CD8-positive, alpha-beta memory T cell (primary cell): Measurements from ENCODE around the gene PPP6R3. TPM values are rescaled to one million over a fixed set of nuclear protein-coding genes. Genes with fewer than 3 reads are reported as not detected.

Experiments used
- CTCF ChIA-PET: fragments of 350-600 bp; sonication (Branson Sonifier 250); formaldehyde crosslinking; loops from one replicate; lab custom pipeline; 2021; ENCODE audit warnings: antibody characterized with exemption; lab: Charles Lee
- POLR2A ChIA-PET: fragments of 350-600 bp; sonication (Branson Sonifier 250); formaldehyde crosslinking; loops from one replicate; lab custom pipeline; 2021; ENCODE audit warnings: antibody characterized with exemption; lab: Charles Lee
- DNase-seq, 5 donors: peaks; one replicate each; pipeline versions ENCODE4 v3.0.0 to v3.0.0-alpha.2; 2020 to 2022; ENCODE audit warnings: mixed read lengths in 1 of 5
- H3K27ac ChIP-seq: one replicate; pipeline ENCODE4 v1.7.0; 2013; ENCODE audit warnings: low read depth, mild to moderate bottlenecking, low read length, moderate library complexity
- H3K27me3 ChIP-seq: 2 replicates; pipeline ENCODE4 v1.7.0; 2013; ENCODE audit warnings: low read length, mild to moderate bottlenecking; ENCODE audit not compliant: insufficient read depth, poor library complexity, severe bottlenecking
- H3K36me3 ChIP-seq: 2 replicates; pipeline ENCODE4 v1.7.0; 2013; ENCODE audit warnings: mild to moderate bottlenecking, low read length, moderate library complexity; ENCODE audit not compliant: insufficient read depth
- H3K4me1 ChIP-seq: 2 replicates; pipeline ENCODE4 v1.7.0; 2013; ENCODE audit warnings: mild to moderate bottlenecking, low read length, moderate library complexity; ENCODE audit not compliant: insufficient read depth
- H3K4me3 ChIP-seq: 2 replicates; pipeline ENCODE4 v1.7.0; 2013; ENCODE audit warnings: mild to moderate bottlenecking, low read length
- H3K9me3 ChIP-seq: 2 replicates; pipeline ENCODE4 v1.7.0; 2013; ENCODE audit warnings: mild to moderate bottlenecking, low read length
- H3K27ac Mint-ChIP-seq, 8 donors: one replicate each; pipeline ENCODE4 v1.8.0; 2020 to 2021; ENCODE audit warnings: mixed read lengths in 8 of 8, mild to moderate bottlenecking in 6 of 8, inconsistent platforms in 3 of 8, moderate library complexity in 3 of 8
- H3K27me3 Mint-ChIP-seq, 2 donors: one replicate each; pipeline ENCODE4 v1.8.0; 2020 to 2021; ENCODE audit warnings: mixed read lengths in 2 of 2, mild to moderate bottlenecking in 1 of 2, moderate library complexity in 1 of 2
- H3K36me3 Mint-ChIP-seq, 3 donors: one replicate each; pipeline ENCODE4 v1.8.0; 2020 to 2021; ENCODE audit warnings: mixed read lengths in 3 of 3, inconsistent platforms in 1 of 3, mild to moderate bottlenecking in 1 of 3
- H3K4me1 Mint-ChIP-seq, 3 donors: one replicate each; pipeline ENCODE4 v1.8.0; 2020 to 2021; ENCODE audit warnings: mixed read lengths in 3 of 3, inconsistent platforms in 1 of 3, mild to moderate bottlenecking in 1 of 3
- H3K4me3 Mint-ChIP-seq, 7 donors: one replicate each; pipeline ENCODE4 v1.8.0; 2020 to 2021; ENCODE audit warnings: mixed read lengths in 7 of 7, mild to moderate bottlenecking in 6 of 7, moderate library complexity in 4 of 7, inconsistent platforms in 2 of 7
- H3K9me3 Mint-ChIP-seq, 5 donors: one replicate each; pipeline ENCODE4 v1.8.0; 2020 to 2022; ENCODE audit warnings: mixed read lengths in 5 of 5, mild to moderate bottlenecking in 3 of 5, moderate library complexity in 2 of 5, inconsistent platforms in 1 of 5
- polyA plus RNA-seq: library from polyadenylated mRNA; unstranded; fragments of 300-500 nt; fragmentation: Illumina TruSeq; gene quantifications from one replicate; pipeline ENCODE4 v1.2.3, GENCODE V29; 2021
- total RNA-seq, 2 experiments: library from RNA; stranded (reverse); gene quantifications; one replicate each; pipeline ENCODE4 v1.2.3, GENCODE V29; 2021

Gene PPP6R3
- total and polyA plus RNA-seq, 3 experiments from 2014 or later, result 49.3 to 119 (median 118) TPM

GRCh38 chr11:68527585-68527984 lies 67.0 kb downstream of the PPP6R3 start:
- POLR2A ChIA-PET, result interaction anchor here (0.7 kb wide), 1 partner anchor 801 kb away, joined by 4 read pairs; no protein-coding TSS in a partner anchor
- Histone ChIP-seq H3K27me3 (no peaks in the 10 kb centered on the region), H3K36me3 (peaks cover 31% of the 10 kb centered on the region), H3K4me1 (peaks cover 47% of the 10 kb centered on the region), H3K9me3 (no peaks in the 10 kb centered on the region), H3K4me3 (no peak overlapping the region), H3K27ac (no peak overlapping the region)
- peaks cover 0 to 86% (median 17%) of the 10 kb centered on the region in 3 donors for H3K36me3 Mint-ChIP-seq
- peak overlapping the region in 5 of 7 donors; percentile 1 to 73 (median 15) for H3K4me3 Mint-ChIP-seq
- no peaks in the 10 kb centered on the region for H3K9me3 Mint-ChIP-seq
- no peaks in the 10 kb centered on the region for H3K27me3 Mint-ChIP-seq
- peak overlapping the region; percentile 47 to 94 (median 72) for H3K27ac Mint-ChIP-seq
- CTCF ChIA-PET, result no interaction called here
- peaks cover 72 to 96% (median 90%) of the 10 kb centered on the region in 3 donors for H3K4me1 Mint-ChIP-seq
- no peak for DNase-seq

- H3K27me3 Mint-ChIP-seq, result no peaks in the 10 kb centered on the region
- Histone ChIP-seq H3K9me3 (no peaks in the 10 kb centered on the region), H3K4me3 (no peak overlapping the region), H3K27me3 (no peaks in the 10 kb centered on the region), H3K4me1 (peaks cover 41% of the 10 kb centered on the region), H3K36me3 (peaks cover 24% of the 10 kb centered on the region), H3K27ac (no peak overlapping the region)
- H3K4me1 Mint-ChIP-seq, result peaks cover 75 to 93% (median 81%) of the 10 kb centered on the region in 3 donors
- H3K36me3 Mint-ChIP-seq, result peaks cover 0 to 84% (median 13%) of the 10 kb centered on the region in 3 donors
- H3K27ac Mint-ChIP-seq, result peak overlapping the region; percentile 61 to 94 (median 82)
- H3K4me3 Mint-ChIP-seq, result peak overlapping the region in 6 of 7 donors; percentile 20 to 73 (median 50)
- POLR2A ChIA-PET, result no interaction called here
- DNase-seq, result peak in 2 of 5 donors; percentile 10 to 23
- CTCF ChIA-PET, result no interaction called here
- H3K9me3 Mint-ChIP-seq, result no peaks in the 10 kb centered on the region
Observed at GRCh38 chr11:68528630-68529029, 68.1 kb downstream of the PPP6R3 start.

GRCh38 chr11:68531129-68531693 lies 70.7 kb downstream of the PPP6R3 start:
- peaks cover 75 to 93% (median 79%) of the 10 kb centered on the region in 3 donors for H3K4me1 Mint-ChIP-seq
- H3K27me3 Mint-ChIP-seq, result no peaks in the 10 kb centered on the region
- H3K36me3 ChIP-seq, result peaks cover 16% of the 10 kb centered on the region

GRCh38 chr11:68532727-68533369 lies 72.3 kb downstream of the PPP6R3 start:
- Histone ChIP-seq H3K27me3 (no peaks in the 10 kb centered on the region), H3K9me3 (no peaks in the 10 kb centered on the region), H3K27ac (no peak overlapping the region), H3K4me3 (no peak overlapping the region), H3K36me3 (peaks cover 4% of the 10 kb centered on the region), H3K4me1 (peaks cover 12% of the 10 kb centered on the region)
- DNase-seq, result no peak
- Mint-ChIP-seq H3K36me3 (peaks cover 3 to 75% (median 8%) of the 10 kb centered on the region in 3 donors), H3K4me3 (no peak overlapping the region), H3K27ac (peak overlapping the region in 3 of 8 donors; percentile 4 to 57 (median 43)), H3K9me3 (no peaks in the 10 kb centered on the region), H3K27me3 (no peaks in the 10 kb centered on the region), H3K4me1 (peaks cover 70 to 89% (median 75%) of the 10 kb centered on the region in 3 donors)
- CTCF ChIA-PET, result no interaction called here
- POLR2A ChIA-PET, result interaction anchor here (0.7 kb wide), 1 partner anchor 52 kb away, joined by 8 read pairs; no protein-coding TSS in a partner anchor

More at GRCh38 chr11:68531129-68531693, 70.7 kb downstream of the PPP6R3 start:
- Histone ChIP-seq H3K27me3 (no peaks in the 10 kb centered on the region), H3K9me3 (no peaks in the 10 kb centered on the region), H3K4me3 (no peak overlapping the region), H3K27ac (no peak overlapping the region), H3K4me1 (peaks cover 28% of the 10 kb centered on the region)
- no peak overlapping the region for H3K4me3 Mint-ChIP-seq
- H3K27ac Mint-ChIP-seq, result peak overlapping the region in 5 of 8 donors; percentile 11 to 85 (median 62)
- no peak for DNase-seq
- H3K9me3 Mint-ChIP-seq, result no peaks in the 10 kb centered on the region
- ChIA-PET POLR2A (no interaction called here), CTCF (no interaction called here)
- H3K36me3 Mint-ChIP-seq, result peaks cover 0 to 78% (median 10%) of the 10 kb centered on the region in 3 donors

GRCh38 chr11:68533945-68534344 lies 73.4 kb downstream of the PPP6R3 start:
- peak overlapping the region; percentile 7 to 74 (median 52) for H3K27ac Mint-ChIP-seq
- H3K9me3 Mint-ChIP-seq, result no peaks in the 10 kb centered on the region
- Histone ChIP-seq H3K27ac (no peak overlapping the region), H3K27me3 (no peaks in the 10 kb centered on the region), H3K36me3 (peaks cover 12% of the 10 kb centered on the region), H3K4me3 (no peak overlapping the region), H3K9me3 (no peaks in the 10 kb centered on the region), H3K4me1 (peaks cover 1% of the 10 kb centered on the region)
- no peak overlapping the region for H3K4me3 Mint-ChIP-seq
- H3K4me1 Mint-ChIP-seq, result peaks cover 64 to 88% (median 75%) of the 10 kb centered on the region in 3 donors
- no peak for DNase-seq
- POLR2A ChIA-PET, result no interaction called here
- CTCF ChIA-PET, result no interaction called here
- no peaks in the 10 kb centered on the region for H3K27me3 Mint-ChIP-seq
- H3K36me3 Mint-ChIP-seq, result peaks cover 5 to 77% (median 5%) of the 10 kb centered on the region in 3 donors

- ChIA-PET CTCF (no interaction called here), POLR2A (interaction anchor here (0.7 kb wide), 1 partner anchor 75 kb away, joined by 13 read pairs; no protein-coding TSS in a partner anchor)
- DNase-seq, result no peak
- no peaks in the 10 kb centered on the region for H3K27me3 Mint-ChIP-seq
- H3K36me3 ChIP-seq, result peaks cover 21% of the 10 kb centered on the region
- no peaks in the 10 kb centered on the region for H3K9me3 Mint-ChIP-seq
- peaks cover 68 to 89% (median 77%) of the 10 kb centered on the region in 3 donors for H3K4me1 Mint-ChIP-seq
- H3K4me1 ChIP-seq, result no peaks in the 10 kb centered on the region
- H3K4me3 Mint-ChIP-seq, result no peak overlapping the region
- H3K4me3 ChIP-seq, result no peak overlapping the region
- H3K36me3 Mint-ChIP-seq, result peaks cover 13 to 80% (median 15%) of the 10 kb centered on the region in 3 donors
- H3K9me3 ChIP-seq, result no peaks in the 10 kb centered on the region
- no peak overlapping the region for H3K27ac ChIP-seq
- H3K27ac Mint-ChIP-seq, result peak overlapping the region in 3 of 8 donors; percentile 6 to 17 (median 15)
- no peaks in the 10 kb centered on the region for H3K27me3 ChIP-seq
Observed at GRCh38 chr11:68535098-68535497, 74.5 kb downstream of the PPP6R3 start.

- H3K4me3 ChIP-seq, result no peak overlapping the region
- H3K36me3 Mint-ChIP-seq, result peaks cover 15 to 85% (median 24%) of the 10 kb centered on the region in 3 donors
- POLR2A ChIA-PET, result no interaction called here
- H3K9me3 Mint-ChIP-seq, result no peaks in the 10 kb centered on the region
- CTCF ChIA-PET, result no interaction called here
- H3K4me1 Mint-ChIP-seq, result peaks cover 71 to 90% (median 81%) of the 10 kb centered on the region in 3 donors
- peaks cover 28% of the 10 kb centered on the region for H3K36me3 ChIP-seq
- no peak for DNase-seq
- H3K27ac ChIP-seq, result no peak overlapping the region
- peak overlapping the region; percentile 3 to 77 (median 44) for H3K27ac Mint-ChIP-seq
- H3K27me3 Mint-ChIP-seq, result no peaks in the 10 kb centered on the region
- H3K4me3 Mint-ChIP-seq, result no peak overlapping the region
- H3K27me3 ChIP-seq, result no peaks in the 10 kb centered on the region
- H3K4me1 ChIP-seq, result peaks cover 5% of the 10 kb centered on the region
- no peaks in the 10 kb centered on the region for H3K9me3 ChIP-seq
Observed at GRCh38 chr11:68536706-68537105, 76.2 kb downstream of the PPP6R3 start.

GRCh38 chr11:68538025-68538424 lies 77.5 kb downstream of the PPP6R3 start:
- peaks cover 15 to 85% (median 25%) of the 10 kb centered on the region in 3 donors for H3K36me3 Mint-ChIP-seq
- Histone ChIP-seq H3K27ac (no peak overlapping the region), H3K27me3 (no peaks in the 10 kb centered on the region), H3K9me3 (no peaks in the 10 kb centered on the region), H3K36me3 (peaks cover 31% of the 10 kb centered on the region), H3K4me1 (peaks cover 9% of the 10 kb centered on the region), H3K4me3 (no peak overlapping the region)
- CTCF ChIA-PET, result no interaction called here
- peak overlapping the region in 3 of 8 donors; percentile 12 to 24 (median 16) for H3K27ac Mint-ChIP-seq
- no peaks in the 10 kb centered on the region for H3K9me3 Mint-ChIP-seq
- peaks cover 71 to 87% (median 82%) of the 10 kb centered on the region in 3 donors for H3K4me1 Mint-ChIP-seq
- POLR2A ChIA-PET, result no interaction called here
- DNase-seq, result no peak
- no peak overlapping the region for H3K4me3 Mint-ChIP-seq
- H3K27me3 Mint-ChIP-seq, result no peaks in the 10 kb centered on the region
